ENCODE results near the gene HNRNPH1. TPM values are rescaled to one million over a fixed set of nuclear protein-coding genes. Genes with fewer than 3 reads are reported as not detected.

Gene HNRNPH1
- total RNA-seq, 4 donors from 2014 or later: 250 to 604 (median 331) TPM

DNA sequence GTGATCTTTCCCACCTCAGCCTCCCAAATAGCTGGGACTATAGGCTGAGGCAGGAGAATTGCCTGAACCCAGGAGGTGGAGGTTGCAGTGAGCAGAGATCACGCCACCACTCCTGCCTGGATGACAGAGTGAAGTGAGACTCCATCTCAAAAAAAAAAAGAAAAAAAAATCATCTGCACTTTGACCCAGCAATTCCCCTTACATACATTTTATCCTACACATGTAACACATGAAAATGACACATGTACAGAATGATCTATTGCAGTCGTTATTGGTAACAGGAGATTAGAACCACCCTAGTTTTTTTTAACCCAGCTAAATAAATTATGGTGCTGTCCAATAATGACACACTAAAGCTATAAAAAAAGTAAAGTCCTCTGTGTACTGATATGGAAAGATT, 58.9 kb downstream of the HNRNPH1 start:
- 68 to 83% methylated on average over 2 of the region's 2 CpGs for WGBS, 2 donors (ENCODE audit: low coverage in 1 of 2)
- Histone ChIP-seq H3K36me3 (peaks cover 0 to 88% of the 10 kb centered on the region in 2 donors), H3K4me3 (no peak overlapping the region), H3K27ac (no peak overlapping the region), H3K27me3 (no peaks in the 10 kb centered on the region), H3K4me1 (peaks cover 0 to 18% (median 5%) of the 10 kb centered on the region in 3 donors), H3K9me3 (no peaks in the 10 kb centered on the region)
- no peak for ATAC-seq
- TF ChIP-seq, protein P1, sequence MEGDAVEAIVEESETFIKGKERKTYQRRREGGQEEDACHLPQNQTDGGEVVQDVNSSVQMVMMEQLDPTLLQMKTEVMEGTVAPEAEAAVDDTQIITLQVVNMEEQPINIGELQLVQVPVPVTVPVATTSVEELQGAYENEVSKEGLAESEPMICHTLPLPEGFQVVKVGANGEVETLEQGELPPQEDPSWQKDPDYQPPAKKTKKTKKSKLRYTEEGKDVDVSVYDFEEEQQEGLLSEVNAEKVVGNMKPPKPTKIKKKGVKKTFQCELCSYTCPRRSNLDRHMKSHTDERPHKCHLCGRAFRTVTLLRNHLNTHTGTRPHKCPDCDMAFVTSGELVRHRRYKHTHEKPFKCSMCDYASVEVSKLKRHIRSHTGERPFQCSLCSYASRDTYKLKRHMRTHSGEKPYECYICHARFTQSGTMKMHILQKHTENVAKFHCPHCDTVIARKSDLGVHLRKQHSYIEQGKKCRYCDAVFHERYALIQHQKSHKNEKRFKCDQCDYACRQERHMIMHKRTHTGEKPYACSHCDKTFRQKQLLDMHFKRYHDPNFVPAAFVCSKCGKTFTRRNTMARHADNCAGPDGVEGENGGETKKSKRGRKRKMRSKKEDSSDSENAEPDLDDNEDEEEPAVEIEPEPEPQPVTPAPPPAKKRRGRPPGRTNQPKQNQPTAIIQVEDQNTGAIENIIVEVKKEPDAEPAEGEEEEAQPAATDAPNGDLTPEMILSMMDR (IDR thresholded peaks at IDR 0.05): no peak
- TF ChIP-seq EP300 (IDR thresholded peaks at IDR 0.05) (no peak), POLR2AphosphoS5 (IDR thresholded peaks at IDR 0.05) (no peak)

Small RNA genes lying within 50 kb of the gene (small RNA-seq; reads per million reads assigned to genes)
- gene RF00017: 0 reads per million in 4 donors

Other genes with a start within 250 kb of the HNRNPH1 start
- gene RUFY1, start 73.1 kb downstream of the HNRNPH1 start, total RNA-seq: 10 to 100 TPM; 38.1 to 59.0 (median 54.8) TPM
- gene CBY3, start 57.4 kb upstream of the HNRNPH1 start, total RNA-seq: not detected
- 100 to 1,000 TPM; 281 to 400 (median 342) TPM for gene CANX, start 75.3 kb upstream of the HNRNPH1 start, total RNA-seq
- 10 to 100 TPM; 31.8 to 51.3 (median 36.8) TPM for gene MAML1, start 109.2 kb upstream of the HNRNPH1 start, total RNA-seq
- gene LTC4S, start 170.3 kb upstream of the HNRNPH1 start, total RNA-seq: 1 to 10 TPM in 3 of 4 donors, not detected in 1; 7.5 to 8.8 (median 8.2) TPM
- gene MGAT4B, start 183.2 kb upstream of the HNRNPH1 start, total RNA-seq: 10 to 100 TPM; 42.5 to 58.5 (median 47.2) TPM
- 100 to 1,000 TPM; 305 to 485 (median 408) TPM for gene SQSTM1, start 197.2 kb upstream of the HNRNPH1 start, total RNA-seq
- gene MRNIP, start 235.1 kb upstream of the HNRNPH1 start, total RNA-seq: 10 to 100 TPM; 17.9 to 50.6 (median 34.3) TPM